Measurements from ENCODE around the gene NTPCR.

NTPCR gene

DNA sequence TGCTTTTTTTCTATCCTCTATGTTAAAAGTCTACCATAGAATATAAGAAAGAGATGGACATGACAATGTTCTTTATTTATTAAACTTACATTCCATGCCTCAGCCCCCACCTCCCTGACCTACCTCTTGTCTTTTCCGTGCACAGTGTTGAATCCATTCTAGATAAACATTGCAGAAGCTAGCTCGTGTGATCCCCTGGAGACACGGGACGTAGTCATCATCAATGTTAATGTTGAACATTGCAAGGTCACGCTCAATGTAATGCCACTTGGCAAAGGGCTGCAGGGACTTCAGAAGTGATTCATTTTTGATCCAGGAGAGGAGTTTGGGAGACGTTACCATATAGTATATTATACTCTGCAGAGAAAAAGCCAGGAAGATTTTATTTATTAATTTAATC is 66.4 kb downstream of the NTPCR start:
- TF ChIP-seq, protein P1, sequence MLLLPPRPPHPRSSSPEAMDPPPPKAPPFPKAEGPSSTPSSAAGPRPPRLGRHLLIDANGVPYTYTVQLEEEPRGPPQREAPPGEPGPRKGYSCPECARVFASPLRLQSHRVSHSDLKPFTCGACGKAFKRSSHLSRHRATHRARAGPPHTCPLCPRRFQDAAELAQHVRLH (tag by site-specific recombination; IDR thresholded peaks at IDR 0.05), result no peak
- no peak for TF ChIP-seq ZXDB (tag by site-specific recombination; IDR thresholded peaks at IDR 0.05)
- TF ChIP-seq ZNF138 (tag by site-specific recombination; IDR thresholded peaks at IDR 0.05; ENCODE audit: borderline replicate concordance), result no peak
- no peak for TF ChIP-seq EGR2 (tag by site-specific recombination; IDR thresholded peaks at IDR 0.05; ENCODE audit: low read depth)
- no peak for TF ChIP-seq BCL11B (tag by site-specific recombination; IDR thresholded peaks at IDR 0.05; ENCODE audit: low read depth)
- TF ChIP-seq, protein P2, sequence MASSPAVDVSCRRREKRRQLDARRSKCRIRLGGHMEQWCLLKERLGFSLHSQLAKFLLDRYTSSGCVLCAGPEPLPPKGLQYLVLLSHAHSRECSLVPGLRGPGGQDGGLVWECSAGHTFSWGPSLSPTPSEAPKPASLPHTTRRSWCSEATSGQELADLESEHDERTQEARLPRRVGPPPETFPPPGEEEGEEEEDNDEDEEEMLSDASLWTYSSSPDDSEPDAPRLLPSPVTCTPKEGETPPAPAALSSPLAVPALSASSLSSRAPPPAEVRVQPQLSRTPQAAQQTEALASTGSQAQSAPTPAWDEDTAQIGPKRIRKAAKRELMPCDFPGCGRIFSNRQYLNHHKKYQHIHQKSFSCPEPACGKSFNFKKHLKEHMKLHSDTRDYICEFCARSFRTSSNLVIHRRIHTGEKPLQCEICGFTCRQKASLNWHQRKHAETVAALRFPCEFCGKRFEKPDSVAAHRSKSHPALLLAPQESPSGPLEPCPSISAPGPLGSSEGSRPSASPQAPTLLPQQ (tag by site-specific recombination; IDR thresholded peaks at IDR 0.05), result no peak
- TF ChIP-seq, protein P3, sequence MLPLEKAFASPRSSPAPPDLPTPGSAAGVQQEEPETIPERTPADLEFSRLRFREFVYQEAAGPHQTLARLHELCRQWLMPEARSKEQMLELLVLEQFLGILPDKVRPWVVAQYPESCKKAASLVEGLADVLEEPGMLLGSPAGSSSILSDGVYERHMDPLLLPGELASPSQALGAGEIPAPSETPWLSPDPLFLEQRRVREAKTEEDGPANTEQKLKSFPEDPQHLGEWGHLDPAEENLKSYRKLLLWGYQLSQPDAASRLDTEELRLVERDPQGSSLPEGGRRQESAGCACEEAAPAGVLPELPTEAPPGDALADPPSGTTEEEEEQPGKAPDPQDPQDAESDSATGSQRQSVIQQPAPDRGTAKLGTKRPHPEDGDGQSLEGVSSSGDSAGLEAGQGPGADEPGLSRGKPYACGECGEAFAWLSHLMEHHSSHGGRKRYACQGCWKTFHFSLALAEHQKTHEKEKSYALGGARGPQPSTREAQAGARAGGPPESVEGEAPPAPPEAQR (tag by site-specific recombination; IDR thresholded peaks at IDR 0.05), result no peak
- TF ChIP-seq, protein P4, sequence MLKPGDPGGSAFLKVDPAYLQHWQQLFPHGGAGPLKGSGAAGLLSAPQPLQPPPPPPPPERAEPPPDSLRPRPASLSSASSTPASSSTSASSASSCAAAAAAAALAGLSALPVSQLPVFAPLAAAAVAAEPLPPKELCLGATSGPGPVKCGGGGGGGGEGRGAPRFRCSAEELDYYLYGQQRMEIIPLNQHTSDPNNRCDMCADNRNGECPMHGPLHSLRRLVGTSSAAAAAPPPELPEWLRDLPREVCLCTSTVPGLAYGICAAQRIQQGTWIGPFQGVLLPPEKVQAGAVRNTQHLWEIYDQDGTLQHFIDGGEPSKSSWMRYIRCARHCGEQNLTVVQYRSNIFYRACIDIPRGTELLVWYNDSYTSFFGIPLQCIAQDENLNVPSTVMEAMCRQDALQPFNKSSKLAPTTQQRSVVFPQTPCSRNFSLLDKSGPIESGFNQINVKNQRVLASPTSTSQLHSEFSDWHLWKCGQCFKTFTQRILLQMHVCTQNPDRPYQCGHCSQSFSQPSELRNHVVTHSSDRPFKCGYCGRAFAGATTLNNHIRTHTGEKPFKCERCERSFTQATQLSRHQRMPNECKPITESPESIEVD (tag by site-specific recombination; IDR thresholded peaks at IDR 0.05), result no peak
- TF ChIP-seq ZNF548 (tag by site-specific recombination; IDR thresholded peaks at IDR 0.05), result no peak
- no peak for TF ChIP-seq ZNF623 (tag by site-specific recombination; IDR thresholded peaks at IDR 0.05)
- TF ChIP-seq ZSCAN23 (tag by site-specific recombination; IDR thresholded peaks at IDR 0.05), result no peak
- TF ChIP-seq ZNF266 (tag by site-specific recombination; IDR thresholded peaks at IDR 0.05; ENCODE audit: low read depth), result no peak
- TF ChIP-seq ZNF776 (tag by site-specific recombination; IDR thresholded peaks at IDR 0.05; ENCODE audit: borderline replicate concordance), result no peak
- TF ChIP-seq KLF8 (tag by site-specific recombination; IDR thresholded peaks at IDR 0.05), result no peak
- TF ChIP-seq ZBTB8A (tag by site-specific recombination; IDR thresholded peaks at IDR 0.05), result no peak
- no peak for TF ChIP-seq GLIS2 (tag by site-specific recombination; IDR thresholded peaks at IDR 0.05)
- no peak for TF ChIP-seq BCL11A (tag by site-specific recombination; IDR thresholded peaks at IDR 0.05; ENCODE audit: low read depth)
- no peak for TF ChIP-seq ZNF560 (tag by site-specific recombination; IDR thresholded peaks at IDR 0.05; ENCODE audit: borderline replicate concordance)
- TF ChIP-seq, protein P5, sequence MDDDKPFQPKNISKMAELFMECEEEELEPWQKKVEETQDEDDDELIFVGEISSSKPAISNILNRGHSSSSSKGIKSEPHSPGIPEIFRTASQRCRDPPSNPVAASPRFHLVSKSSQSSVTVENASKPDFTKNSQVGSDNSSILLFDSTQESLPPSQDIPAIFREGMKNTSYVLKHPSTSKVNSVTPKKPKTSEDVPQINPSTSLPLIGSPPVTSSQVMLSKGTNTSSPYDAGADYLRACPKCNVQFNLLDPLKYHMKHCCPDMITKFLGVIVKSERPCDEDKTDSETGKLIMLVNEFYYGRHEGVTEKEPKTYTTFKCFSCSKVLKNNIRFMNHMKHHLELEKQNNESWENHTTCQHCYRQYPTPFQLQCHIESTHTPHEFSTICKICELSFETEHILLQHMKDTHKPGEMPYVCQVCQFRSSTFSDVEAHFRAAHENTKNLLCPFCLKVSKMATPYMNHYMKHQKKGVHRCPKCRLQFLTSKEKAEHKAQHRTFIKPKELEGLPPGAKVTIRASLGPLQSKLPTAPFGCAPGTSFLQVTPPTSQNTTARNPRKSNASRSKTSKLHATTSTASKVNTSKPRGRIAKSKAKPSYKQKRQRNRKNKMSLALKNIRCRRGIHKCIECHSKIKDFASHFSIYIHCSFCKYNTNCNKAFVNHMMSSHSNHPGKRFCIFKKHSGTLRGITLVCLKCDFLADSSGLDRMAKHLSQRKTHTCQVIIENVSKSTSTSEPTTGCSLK (tag by site-specific recombination; IDR thresholded peaks at IDR 0.05), result no peak
- TF ChIP-seq ZNF184 (tag by site-specific recombination; IDR thresholded peaks at IDR 0.05), result no peak
- H3K36me3 ChIP-seq (ENCODE audit: control insufficient read depth in 2 of 2, insufficient read depth in 1 of 2, low read length in 2 of 2), result peaks cover 3 to 40% of the 10 kb centered on the region in 2 experiments
- H3K4me3 ChIP-seq (ENCODE audit: low read depth, low read length), result no peak overlapping the region
- no peak overlapping the region for H3K27ac ChIP-seq (ENCODE audit: extremely low read depth, low read depth, low read length)
- H3K4me1 ChIP-seq (ENCODE audit: control insufficient read depth, insufficient read depth, low read length), result peaks cover 6% of the 10 kb centered on the region; the same call in 1 of the 2 replicates
- no peaks in the 10 kb centered on the region for H3K9me3 ChIP-seq (ENCODE audit: control insufficient read depth, insufficient read depth, low read depth, low read length)
- ChIA-PET CTCF (no interaction called here), POLR2A (no interaction called here)

All from HEK293 (cell line).